Measurements from ENCODE around the gene ATG13. TPM values are rescaled to one million over a fixed set of nuclear protein-coding genes. Genes with fewer than 3 reads are reported as not detected.

ATG13 gene
- 36.1 and 52.8 TPM in 2 replicates for total RNA-seq

GRCh38 chr11:46617134-46617971, at the start of gene ATG13, which contains the start of gene HARBI1:
Gene ATG13, plus strand, starts transcription at chr11:46617553. Its CDS starts 26,739 bp downstream, at chr11:46644292.
Gene HARBI1, minus strand, starts transcription at chr11:46617227. Its CDS starts 990 bp downstream, at chr11:46616237.

GRCh38 chr11:46593550-46594373, 23.6 kb upstream of the ATG13 start, which contains the start of gene AMBRA1:
Gene AMBRA1, minus strand, starts transcription at chr11:46594023. Its CDS starts 45,643 bp downstream, at chr11:46548380.

GRCh38 chr11:46700241-46701077, 83.1 kb downstream of the ATG13 start, which contains the start of the genes ARHGAP1 and ZNF408:
Gene ARHGAP1, minus strand, starts transcription at chr11:46700619. Its CDS starts 4,512 bp downstream, at chr11:46696107.
Gene ZNF408, plus strand, starts transcription at chr11:46701031. Its CDS starts 17 bp downstream, at chr11:46701048.

GRCh38 chr11:46719048-46719542, 101.7 kb downstream of the ATG13 start, which contains the start of gene F2:
Gene F2, plus strand, starts transcription at chr11:46719213. Its CDS starts 23 bp downstream, at chr11:46719236.

Other genes with a start within 250 kb of the ATG13 start
- gene MDK, start 235.9 kb upstream of the ATG13 start, total RNA-seq: 52.7 and 85.5 TPM in 2 replicates
- gene CHRM4, start 225.8 kb upstream of the ATG13 start, total RNA-seq: not detected in 2 replicates
- gene AMBRA1, start 23.5 kb upstream of the ATG13 start, total RNA-seq: 21.7 and 22.4 TPM in 2 replicates
- 1.8 and 3.4 TPM in 2 replicates for gene HARBI1, start 326 bp upstream of the ATG13 start, total RNA-seq
- 36.8 and 42.5 TPM in 2 replicates for gene ARHGAP1, start 83.1 kb downstream of the ATG13 start, total RNA-seq
- gene ZNF408, start 83.5 kb downstream of the ATG13 start, total RNA-seq: 10.5 and 12.1 TPM in 2 replicates
- gene F2, start 101.7 kb downstream of the ATG13 start, total RNA-seq: not detected in 2 replicates
- 49.0 and 67.1 TPM in 2 replicates for gene CKAP5, start 228.7 kb downstream of the ATG13 start, total RNA-seq

Data from airway epithelial cell (primary cell).